ENCODE results near the gene MRPL21. TPM values are rescaled to one million over a fixed set of nuclear protein-coding genes. Genes with fewer than 3 reads are reported as not detected.

The MRPL21 gene
- total and polyA plus RNA-seq, 9 of the 15 experiments (the other 6 are each of a cell fraction or from before 2014, with no cell fraction given): 196 to 618 (median 232) TPM

GRCh38 chr11:68903288-68904247, at the start of gene MRPL21, which contains the start of gene IGHMBP2 (continued):
- TF ChIP-seq MGA (IDR thresholded peaks at IDR 0.05) (peak; percentile 24; the same call in 1 of the 2 replicates), TAF1 (IDR thresholded peaks at IDR 0.05; ENCODE audit: control insufficient read depth, extremely low read depth, insufficient read depth, low read length, severe bottlenecking) (peak; percentile 97), CCNT2 (IDR thresholded peaks at IDR 0.05; ENCODE audit: borderline replicate concordance, extremely low read depth, insufficient read length, low read depth, low read length) (peak; percentile 55), ZNF12 (CRISPR knock-in tag; IDR thresholded peaks at IDR 0.05) (no peak), NFATC3 (IDR thresholded peaks at IDR 0.05) (no peak), KAT7 (CRISPR knock-in tag; IDR thresholded peaks at IDR 0.05; ENCODE audit: borderline replicate concordance) (peak; percentile 92; the same call in 1 of the 2 replicates), NFRKB (IDR thresholded peaks at IDR 0.05; ENCODE audit: low read depth) (peak; percentile 89), PKNOX1 (IDR thresholded peaks at IDR 0.05) (peak; percentile 81), MEF2D (tag; conservative IDR thresholded peaks at IDR 0.05; ENCODE audit: low read depth) (no peak), ZNF184 (CRISPR knock-in tag; IDR thresholded peaks at IDR 0.05) (no peak), SMARCE1 (IDR thresholded peaks at IDR 0.05) (no peak), RBM14 (IDR thresholded peaks at IDR 0.05; ENCODE audit: borderline replicate concordance, insufficient read depth, low read depth, low read length) (no peak), SRSF7 (optimal IDR thresholded peaks at IDR 0.05; ENCODE audit: low read depth, low read length) (no peak), KDM4B (IDR thresholded peaks at IDR 0.05; ENCODE audit: borderline replicate concordance in 2 of 2, low read depth in 1 of 2) (peak in 1 of 2 experiments; percentile 99; a peak in 2 of 4 replicates)

Measured in K562 (cell line).